NOMO-1 treated with dmso at 0.1 percent for 144 hours (cell line): ENCODE data around the gene KLHL6.

Experiments used
- DNase-seq: peaks from one replicate; lab custom pipeline; 2025; ENCODE audit not compliant: unreplicated experiment; lab: John Stamatoyannopoulos, UW

The KLHL6 gene

GRCh38 chr3:183507551-183507950 is 48.0 kb downstream of the KLHL6 start:
- no peak for DNase-seq

DNA sequence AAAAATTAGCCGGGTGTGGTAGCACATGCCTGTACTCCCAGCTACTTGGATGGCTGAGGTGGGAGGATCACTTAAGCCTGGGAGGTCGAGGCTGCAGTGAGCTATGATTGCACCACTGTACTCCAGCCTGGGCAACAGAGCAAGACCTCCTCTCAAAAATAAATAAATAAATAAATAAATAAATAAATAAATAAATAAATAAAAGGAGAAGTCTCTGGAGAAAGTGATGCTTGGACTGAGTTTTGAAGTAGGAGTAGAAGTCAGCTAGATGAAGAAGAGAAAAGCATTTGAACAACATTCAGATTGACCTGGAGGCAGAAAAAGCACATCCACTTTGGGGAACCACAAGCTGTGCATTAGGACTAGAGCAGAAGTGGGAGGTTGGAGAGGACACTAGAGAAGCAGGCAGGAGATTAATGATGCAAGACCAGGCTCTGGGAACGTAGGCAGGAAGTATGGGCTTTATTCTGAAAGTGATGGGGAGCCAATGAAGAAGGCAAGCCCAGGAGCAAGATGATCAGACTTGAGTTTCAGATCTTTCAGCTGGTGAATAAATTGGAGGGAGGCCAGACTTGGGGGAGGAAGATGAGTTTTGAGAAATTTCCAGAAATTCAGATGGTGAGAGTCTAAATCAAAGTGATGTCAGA is 48.7 kb downstream of the KLHL6 start:
- DNase-seq, result peak; percentile 27

DNA sequence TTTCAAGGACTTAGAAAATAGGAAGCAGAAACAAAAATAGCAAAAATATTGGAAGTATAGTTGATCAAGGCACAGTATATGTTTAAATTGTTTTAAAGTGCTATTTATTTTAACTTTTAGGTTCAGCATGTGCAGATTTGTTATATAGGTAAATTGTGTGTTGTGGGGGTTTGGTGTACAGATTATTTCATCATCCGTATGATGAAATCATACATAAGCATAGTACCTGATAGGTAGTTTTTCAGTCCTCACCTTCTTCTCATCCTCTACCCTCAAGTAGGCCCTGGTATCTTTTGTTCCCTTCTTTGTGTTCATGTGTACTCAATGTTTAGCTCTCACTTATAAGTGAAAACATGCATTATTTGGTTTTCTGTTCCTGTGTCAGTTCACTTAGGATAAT is 50.9 kb downstream of the KLHL6 start:
- no peak for DNase-seq

GRCh38 chr3:183503746-183504145 is 51.8 kb downstream of the KLHL6 start:
- no peak for DNase-seq

- DNase-seq, result no peak
Observed at GRCh38 chr3:183502237-183503181, 53.0 kb downstream of the KLHL6 start.

GRCh38 chr3:183500981-183501704 is 54.4 kb downstream of the KLHL6 start:
- no peak for DNase-seq

- DNase-seq, result no peak
Observed at GRCh38 chr3:183500319-183500718, 55.2 kb downstream of the KLHL6 start.

DNA sequence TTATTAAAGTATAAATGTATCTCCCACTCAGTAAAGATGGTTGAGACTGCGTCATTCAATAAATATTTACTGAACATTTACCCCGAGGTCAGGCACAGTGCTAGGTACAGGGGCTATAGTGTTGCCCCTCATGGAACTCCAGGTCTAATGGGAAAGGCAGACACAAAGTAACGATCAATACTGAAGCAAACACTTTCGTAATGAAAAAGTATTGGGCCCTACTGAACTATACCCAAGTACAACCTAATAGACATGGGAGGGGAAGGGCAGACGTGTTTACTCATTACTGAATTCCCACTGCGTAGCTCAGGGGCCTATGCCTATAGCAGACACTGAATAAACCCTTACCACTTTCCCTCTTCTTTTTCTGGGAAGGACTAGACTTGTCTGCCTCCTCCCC is 56.9 kb downstream of the KLHL6 start:
- DNase-seq, result no peak

GRCh38 chr3:183497313-183497712 is 58.2 kb downstream of the KLHL6 start:
- DNase-seq, result no peak

DNA sequence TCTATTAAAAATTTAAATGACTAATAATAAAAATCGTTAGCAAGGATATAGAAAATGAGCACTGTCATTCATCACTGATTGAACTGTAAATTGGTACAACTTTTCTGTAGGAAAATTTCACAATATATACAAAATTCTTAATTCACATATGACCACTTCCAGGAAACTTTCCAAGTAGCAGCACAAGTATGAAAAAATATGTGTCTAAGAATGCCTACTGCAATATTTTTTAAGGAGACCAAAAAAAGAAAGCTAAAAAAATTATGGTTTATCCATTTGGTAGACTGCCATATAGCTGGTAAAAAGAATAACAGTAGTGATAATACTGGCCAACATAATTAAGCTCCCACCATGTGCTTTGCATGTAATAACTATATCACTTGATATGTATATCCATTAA is 59.2 kb downstream of the KLHL6 start:
- DNase-seq, result no peak

GRCh38 chr3:183494341-183494740 is 61.2 kb downstream of the KLHL6 start:
- DNase-seq, result no peak

GRCh38 chr3:183493296-183494045 is 62.0 kb downstream of the KLHL6 start:
- no peak for DNase-seq

DNA sequence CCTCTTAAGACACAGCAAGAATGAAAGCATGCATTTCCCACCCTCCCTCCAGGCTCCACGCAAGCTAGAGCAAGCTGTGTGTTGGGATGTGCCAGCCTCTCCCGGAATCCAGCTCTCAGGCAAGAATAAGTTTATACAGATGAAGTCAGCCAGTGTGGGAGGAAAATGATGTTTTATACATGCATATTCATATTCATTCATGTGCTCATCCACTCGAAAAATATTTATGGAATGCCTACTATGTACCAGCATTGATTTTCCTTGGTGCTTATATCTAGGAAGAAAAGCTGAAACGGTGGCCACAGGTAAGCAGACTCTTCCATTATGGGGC is 62.7 kb downstream of the KLHL6 start:
- DNase-seq, result no peak

GRCh38 chr3:183491923-183492848 is 63.3 kb downstream of the KLHL6 start:
- no peak for DNase-seq

DNA sequence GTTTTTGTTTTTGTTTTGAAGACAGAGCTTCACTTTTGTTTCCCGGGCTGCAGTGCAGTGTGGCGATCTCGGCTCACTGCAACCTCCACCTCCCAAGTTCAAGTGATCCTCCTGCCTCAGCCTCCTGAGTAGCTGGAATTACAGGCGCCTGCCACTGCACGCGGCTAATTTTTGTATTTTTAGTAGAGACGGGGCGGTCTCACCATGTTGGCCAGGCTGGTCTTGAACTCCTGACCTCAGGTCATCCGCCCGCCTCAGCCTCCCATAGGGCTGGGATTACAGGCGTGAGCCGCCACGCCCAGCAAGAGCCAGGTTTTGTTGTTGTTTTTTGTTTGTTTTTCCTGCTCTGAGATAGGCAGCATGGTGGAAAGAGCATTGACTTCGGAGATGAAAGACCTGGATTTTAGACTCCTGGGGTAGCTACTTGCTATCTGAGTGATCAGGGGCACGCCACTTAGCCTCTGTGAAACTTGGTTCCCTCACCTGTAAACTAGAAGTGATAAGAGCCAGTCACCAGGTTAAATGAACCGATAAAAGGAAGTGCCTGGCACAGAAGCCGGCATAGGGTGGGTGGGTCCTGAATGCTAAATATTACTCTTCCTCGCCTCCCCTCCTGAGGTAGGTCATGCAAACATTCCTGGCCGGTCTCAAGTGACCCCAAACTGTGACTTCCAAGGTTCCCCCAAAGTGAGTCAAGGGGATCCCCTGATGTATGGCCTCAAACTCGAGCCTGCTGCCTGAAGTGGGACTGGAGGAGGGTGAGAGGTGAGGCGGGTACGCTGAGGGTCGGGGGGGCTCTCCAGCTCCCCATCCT is 64.2 kb downstream of the KLHL6 start:
- no peak for DNase-seq

DNA sequence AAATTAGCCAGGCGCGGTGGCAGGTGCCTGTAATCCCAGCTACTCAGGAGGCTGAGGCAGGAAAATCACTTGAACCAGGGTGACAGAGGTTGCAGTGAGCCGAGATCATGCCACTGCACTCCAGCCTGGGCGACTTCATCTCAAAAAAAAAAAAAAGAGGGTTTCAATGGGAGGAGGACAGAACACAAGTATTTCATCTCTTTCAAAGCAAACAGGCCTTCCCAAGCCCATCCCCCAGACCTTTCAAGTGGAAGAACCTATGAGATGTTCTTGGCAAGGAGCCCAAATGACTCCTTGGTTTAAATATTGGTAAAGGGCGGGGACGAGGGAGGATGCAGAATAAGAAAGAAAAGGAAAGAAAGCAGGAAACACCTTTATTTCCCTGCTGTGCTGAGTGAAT is 64.9 kb downstream of the KLHL6 start:
- DNase-seq, result no peak

- no peak for DNase-seq
Observed at GRCh38 chr3:183490211-183490601, 65.3 kb downstream of the KLHL6 start.

GRCh38 chr3:183489455-183490210 is 65.9 kb downstream of the KLHL6 start:
- DNase-seq, result no peak

DNA sequence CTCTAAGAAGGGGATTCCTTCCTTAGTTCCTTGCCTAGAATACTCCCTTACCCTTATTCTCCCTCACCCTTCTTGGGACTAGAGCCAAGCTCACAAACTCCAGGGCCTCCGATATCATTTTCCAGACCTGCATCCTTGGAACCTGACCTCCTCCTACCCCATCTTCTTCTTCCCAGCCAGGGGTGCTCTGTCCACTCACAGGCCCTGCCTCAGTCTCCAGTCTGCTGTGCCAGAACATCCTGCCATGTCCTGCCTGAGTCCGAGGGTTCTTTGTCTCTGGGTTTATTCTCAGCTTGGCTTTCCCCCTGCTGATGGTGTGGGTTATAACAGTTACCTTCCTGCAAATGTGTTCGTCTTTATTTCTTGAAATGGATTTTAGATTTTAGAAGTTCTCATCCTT is 67.2 kb downstream of the KLHL6 start:
- DNase-seq, result no peak
